Epithelial cell of proximal tubule (primary cell): Measurements from ENCODE around the gene GGT6. TPM values are rescaled to one million over a fixed set of nuclear protein-coding genes. Genes with fewer than 3 reads are reported as not detected.

ENCODE experiments used
- DNase-seq: peaks from one replicate; pipeline ENCODE4 v3.0.0-alpha.2; 2011; ENCODE audit warnings: low read depth
- H3K4me3 ChIP-seq: 2 replicates; pipeline ENCODE4 v1.5.1; 2011; ENCODE audit warnings: low read depth, mild to moderate bottlenecking, low read length
- CTCF ChIP-seq: conservative IDR thresholded peaks from 2 replicates; pipeline ENCODE4 v1.5.1; 2012; ENCODE audit warnings: low read depth, mild to moderate bottlenecking, low read length
- total RNA-seq: library from RNA; depleted of rRNA; stranded (reverse); fragments of >200 nt; gene quantifications from 2 replicates; pipeline ENCODE4 v1.2.3, GENCODE V29; 2015

GGT6 gene
- total RNA-seq, 1 donor from 2014 or later: 0.86 TPM

GRCh38 chr17:4513113-4514032, 47.0 kb downstream of the GGT6 start:
- TF ChIP-seq CTCF: no peak
- DNase-seq: no peak
- no peak overlapping the region for H3K4me3 ChIP-seq

GRCh38 chr17:4512156-4513112, 47.9 kb downstream of the GGT6 start:
- DNase-seq: no peak
- no peak for TF ChIP-seq CTCF
- no peak overlapping the region for H3K4me3 ChIP-seq

- no peak overlapping the region for H3K4me3 ChIP-seq
- no peak for DNase-seq
- TF ChIP-seq CTCF: no peak
Observed at GRCh38 chr17:4511199-4511932, 49.0 kb downstream of the GGT6 start.

- no peak for TF ChIP-seq CTCF
- no peak overlapping the region for H3K4me3 ChIP-seq
- DNase-seq: no peak
Observed at GRCh38 chr17:4510618-4510941, 49.8 kb downstream of the GGT6 start.

GRCh38 chr17:4509923-4510617, 50.3 kb downstream of the GGT6 start:
- no peak for TF ChIP-seq CTCF
- H3K4me3 ChIP-seq: no peak overlapping the region
- DNase-seq: no peak

GRCh38 chr17:4509401-4509800, 51.0 kb downstream of the GGT6 start:
- no peak for DNase-seq
- no peak overlapping the region for H3K4me3 ChIP-seq
- TF ChIP-seq CTCF: no peak
